ENCODE results near the gene IL15.

GRCh38 chr4:141656031-141656430, 19.6 kb downstream of the IL15 start:
- TF ChIP-seq CTCF (conservative IDR thresholded peaks at IDR 0.05; ENCODE audit: low read depth in 2 of 2) = no peak
- TF ChIP-seq POLR2AphosphoS5 (IDR thresholded peaks at IDR 0.05; ENCODE audit: low read depth) = no peak
- TF ChIP-seq REST (IDR thresholded peaks at IDR 0.05; ENCODE audit: unreplicated experiment) = no peak
- no peak for TF ChIP-seq EZH2phosphoT487 (IDR thresholded peaks at IDR 0.05; ENCODE audit: unreplicated experiment)
- no peak for TF ChIP-seq STAT1 (IDR thresholded peaks at IDR 0.05; ENCODE audit: unreplicated experiment)
- no peak for TF ChIP-seq JUNB (IDR thresholded peaks at IDR 0.05; ENCODE audit: unreplicated experiment)
- no peak for TF ChIP-seq CREB1 (CRISPR knock-in tag; IDR thresholded peaks at IDR 0.05; ENCODE audit: low read depth)
- TF ChIP-seq EZH2 (IDR thresholded peaks at IDR 0.05; ENCODE audit: low read depth, unreplicated experiment) = no peak
- no peak for TF ChIP-seq ZNF114 (CRISPR knock-in tag; IDR thresholded peaks at IDR 0.05)
